Body of pancreas (tissue), 4 donors: ENCODE measurements around the gene SUMO4. TPM values are rescaled to one million over a fixed set of nuclear protein-coding genes. Genes with fewer than 3 reads are reported as not detected.

Experiments used
- ATAC-seq: fragments of 150-250 bp; one replicate; pipeline ENCODE4 v1.9.1; 2016
- DNase-seq, 4 donors: peaks; one replicate each; pipeline ENCODE4 v3.0.0-alpha.2; 2019
- H3K27ac ChIP-seq, 4 donors: fragments of 200-600 bp; sonication (generic); 1 replicate in 3 of 4; 2 replicates in 1 of 4; pipeline versions ENCODE4 v1.5.1 to v1.6.1; 2016 to 2019; ENCODE audit warnings: mild to moderate bottlenecking in 1 of 4, mixed read lengths in 1 of 4, moderate library complexity in 1 of 4
- H3K27me3 ChIP-seq, 2 donors: fragments of 200-600 bp; sonication (generic); one replicate each; pipeline ENCODE4 v1.6.0; 2016; ENCODE audit warnings: mild to moderate bottlenecking in 1 of 2
- H3K36me3 ChIP-seq, 2 donors: fragments of 200-600 bp; sonication (generic); replicated peaks in 1 of 2; 2 replicates each; pipeline ENCODE4 v1.5.1; 2016; ENCODE audit warnings: low read depth in 2 of 2; ENCODE audit not compliant: insufficient read depth in 1 of 2
- H3K4me1 ChIP-seq: fragments of 200-600 bp; sonication (generic); one replicate; pipeline ENCODE4 v1.6.0; 2016
- H3K4me3 ChIP-seq, 2 donors: fragments of 200-600 bp; sonication (generic); 1 replicate in 1 of 2; 2 replicates in 1 of 2; pipeline ENCODE4 v1.5.1; 2016 to 2019
- H3K9me3 ChIP-seq, 3 donors: fragments of 200-600 bp; sonication (generic); 1 replicate in 2 of 3; 2 replicates in 1 of 3; pipeline ENCODE4 v1.5.1; 2016
- CTCF ChIP-seq, 7 experiments: fragments of 450-650 bp in 4 of 7; fragments of 200-600 bp in 3 of 7; sonication (generic) in 3 of 7; IDR thresholded peaks; one replicate each; pipeline ENCODE4 v1.5.1; 2016 to 2019; ENCODE audit warnings: antibody characterized with exemption in 7 of 7
- POLR2A ChIP-seq, 3 donors: fragments of 450-650 bp; IDR thresholded peaks; one replicate each; pipeline ENCODE4 v1.6.1; 2016; ENCODE audit warnings: antibody characterized with exemption in 3 of 3, mild to moderate bottlenecking in 2 of 3
- WGBS, 2 donors: methylation state at CpG; one replicate each; pipeline ENCODE4 v1.1.5; 2017; 5-methylcytosine and 5-hydroxymethylcytosine counted together
- intact Hi-C: fragments of 100-400 bp; cut with DNase I; formaldehyde crosslinking; loops from one replicate; pipeline ENCODE4 v1.15.1; 2023
- total RNA-seq, 2 donors: library from RNA; depleted of rRNA; stranded (reverse); fragments of >200 nt; gene quantifications; one replicate each; pipeline ENCODE4 v1.1.0, GENCODE V29; 2016

The SUMO4 gene
- total RNA-seq, 2 donors from 2014 or later, result 1.3 TPM; not detected in 1

GRCh38 chr6:149365197-149365596 is 34.9 kb upstream of the SUMO4 start:
- H3K36me3 ChIP-seq, result no peaks in the 10 kb centered on the region
- ATAC-seq, result no peak
- DNase-seq, result no peak
- H3K9me3 ChIP-seq, result no peaks in the 10 kb centered on the region
- H3K27me3 ChIP-seq, result no peaks in the 10 kb centered on the region
- H3K4me1 ChIP-seq, result peaks cover 38% of the 10 kb centered on the region
- H3K4me3 ChIP-seq, result no peak overlapping the region
- intact Hi-C loops, result no loop called here
- TF ChIP-seq CTCF (IDR thresholded peaks at IDR 0.05), result no peak
- no peak for TF ChIP-seq POLR2A (IDR thresholded peaks at IDR 0.05)
- H3K27ac ChIP-seq, result no peak overlapping the region

- 58 to 62% methylated on average over 4 of the region's 4 CpGs for WGBS, 2 donors
- intact Hi-C loops, result no loop called here
- Histone ChIP-seq H3K4me3 (no peak overlapping the region), H3K27ac (no peak overlapping the region), H3K27me3 (no peaks in the 10 kb centered on the region), H3K4me1 (peaks cover 42% of the 10 kb centered on the region), H3K9me3 (no peaks in the 10 kb centered on the region), H3K36me3 (no peaks in the 10 kb centered on the region)
- TF ChIP-seq CTCF (IDR thresholded peaks at IDR 0.05) (no peak), POLR2A (IDR thresholded peaks at IDR 0.05) (no peak)
- ATAC-seq, result no peak
- no peak for DNase-seq
Observed at GRCh38 chr6:149366267-149366921, 33.7 kb upstream of the SUMO4 start.

GRCh38 chr6:149368065-149368464 is 32.0 kb upstream of the SUMO4 start:
- 84 to 85% methylated on average over 1 of the region's 1 CpG for WGBS, 2 donors
- Histone ChIP-seq H3K27ac (no peak overlapping the region), H3K36me3 (no peaks in the 10 kb centered on the region), H3K4me3 (no peak overlapping the region), H3K4me1 (peaks cover 40% of the 10 kb centered on the region), H3K9me3 (no peaks in the 10 kb centered on the region), H3K27me3 (no peaks in the 10 kb centered on the region)
- ATAC-seq (no peak), DNase-seq (no peak)
- no peak for TF ChIP-seq CTCF (IDR thresholded peaks at IDR 0.05)
- no peak for TF ChIP-seq POLR2A (IDR thresholded peaks at IDR 0.05)
- intact Hi-C loops, result no loop called here

- no peak for TF ChIP-seq POLR2A (IDR thresholded peaks at IDR 0.05)
- no peak for TF ChIP-seq CTCF (IDR thresholded peaks at IDR 0.05)
- Histone ChIP-seq H3K27ac (no peak overlapping the region), H3K4me3 (no peak overlapping the region)
Observed at GRCh38 chr6:149371154-149371553, 28.9 kb upstream of the SUMO4 start.

GRCh38 chr6:149372062-149372461 is 28.0 kb upstream of the SUMO4 start:
- ATAC-seq (no peak), DNase-seq (no peak)
- TF ChIP-seq POLR2A (IDR thresholded peaks at IDR 0.05), result no peak
- no peak for TF ChIP-seq CTCF (IDR thresholded peaks at IDR 0.05)
- Histone ChIP-seq H3K4me1 (peaks cover 14% of the 10 kb centered on the region), H3K36me3 (no peaks in the 10 kb centered on the region), H3K9me3 (no peaks in the 10 kb centered on the region), H3K4me3 (no peak overlapping the region), H3K27ac (no peak overlapping the region), H3K27me3 (no peaks in the 10 kb centered on the region)
- 44 to 71% methylated on average over 2 of the region's 2 CpGs for WGBS, 2 donors
- intact Hi-C loops, result no loop called here

More at GRCh38 chr6:149371154-149371553, 28.9 kb upstream of the SUMO4 start:
- H3K9me3 ChIP-seq, result no peaks in the 10 kb centered on the region
- H3K4me1 ChIP-seq, result peaks cover 19% of the 10 kb centered on the region
- DNase-seq, result no peak
- H3K27me3 ChIP-seq, result no peaks in the 10 kb centered on the region
- intact Hi-C loops, result no loop called here
- no peak for ATAC-seq
- no peaks in the 10 kb centered on the region for H3K36me3 ChIP-seq
